ENCODE data around the gene NEDD8.
A peak's percentile ranks its signal among the peaks of the same experiment; 100 is the strongest.

Gene NEDD8

DNA sequence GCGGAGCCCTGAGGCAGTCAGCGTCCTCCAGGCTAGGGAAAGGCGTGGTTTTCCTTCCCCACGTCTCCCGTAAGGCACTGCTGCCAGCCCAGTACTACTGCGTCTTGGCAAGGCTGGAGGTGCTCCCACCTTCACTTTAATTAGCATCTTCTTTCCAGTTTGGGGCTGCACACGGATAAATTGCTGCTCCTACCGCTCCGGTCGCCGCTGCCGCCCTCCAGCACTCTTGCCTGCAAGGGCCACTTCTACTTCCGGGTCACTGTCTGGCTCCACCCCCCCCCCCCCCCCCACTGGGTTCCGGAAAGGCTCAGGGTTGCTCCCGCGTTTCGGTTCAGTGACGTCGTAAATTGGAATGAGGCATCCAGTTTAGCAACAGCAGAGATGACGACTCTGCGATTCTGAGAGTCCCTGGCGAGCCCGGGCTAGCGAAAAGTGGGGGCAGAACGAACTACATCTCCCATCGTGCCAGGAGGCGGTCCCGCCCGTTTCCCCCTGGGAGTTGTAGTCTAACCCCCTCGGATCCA is at the start of gene NEDD8:
NEDD8 (minus strand) TSS at position 247 of the 524 bp plus-strand sequence; CDS start at position 147, 100 bp downstream.
- Mint-ChIP-seq H3K27ac (peak within 1 kb of the TSS; percentile 96), H3K4me1 (ENCODE audit: low read depth) (peaks cover 43% of the 10 kb centered on the region), H3K36me3 (peaks cover 6% of the 10 kb centered on the region), H3K27me3 (no peaks in the 10 kb centered on the region), H3K9me3 (ENCODE audit: low read depth) (no peaks in the 10 kb centered on the region), H3K4me3 (peak within 1 kb of the TSS; percentile 99)

DNA sequence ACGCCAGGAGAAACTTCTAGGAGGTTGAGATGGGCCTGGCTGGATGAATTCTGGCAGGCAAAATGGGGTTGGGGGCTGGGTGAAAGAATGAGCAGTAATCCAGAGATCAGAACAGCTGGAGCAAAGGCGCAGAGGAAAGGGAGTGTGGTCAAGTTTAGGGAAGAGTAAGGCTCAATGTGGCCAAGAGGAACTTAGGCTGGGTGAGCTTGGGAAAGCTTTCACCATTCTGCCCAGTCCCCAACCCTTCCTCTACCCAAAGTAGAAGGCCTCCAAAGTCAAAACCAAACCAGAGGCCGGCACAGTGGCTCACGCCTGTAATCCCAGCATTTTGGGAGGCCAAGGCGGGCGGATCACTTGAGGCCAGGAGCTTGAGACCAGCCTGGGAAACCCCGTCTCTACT is 49.5 kb upstream of the NEDD8 start:
- no peak overlapping the region for H3K27ac Mint-ChIP-seq
- H3K4me1 Mint-ChIP-seq (ENCODE audit: low read depth) = peaks cover 33% of the 10 kb centered on the region
- no peaks in the 10 kb centered on the region for H3K9me3 Mint-ChIP-seq (ENCODE audit: low read depth)
- no peak overlapping the region for H3K4me3 Mint-ChIP-seq
- peaks cover 9% of the 10 kb centered on the region for H3K36me3 Mint-ChIP-seq
- H3K27me3 Mint-ChIP-seq = no peaks in the 10 kb centered on the region

GRCh38 chr14:24280797-24281460 is 48.8 kb upstream of the NEDD8 start:
- H3K36me3 Mint-ChIP-seq = peaks cover 9% of the 10 kb centered on the region
- H3K4me1 Mint-ChIP-seq (ENCODE audit: low read depth) = peaks cover 34% of the 10 kb centered on the region
- H3K27ac Mint-ChIP-seq = no peak overlapping the region
- H3K27me3 Mint-ChIP-seq = no peaks in the 10 kb centered on the region
- no peak overlapping the region for H3K4me3 Mint-ChIP-seq
- no peaks in the 10 kb centered on the region for H3K9me3 Mint-ChIP-seq (ENCODE audit: low read depth)

DNA sequence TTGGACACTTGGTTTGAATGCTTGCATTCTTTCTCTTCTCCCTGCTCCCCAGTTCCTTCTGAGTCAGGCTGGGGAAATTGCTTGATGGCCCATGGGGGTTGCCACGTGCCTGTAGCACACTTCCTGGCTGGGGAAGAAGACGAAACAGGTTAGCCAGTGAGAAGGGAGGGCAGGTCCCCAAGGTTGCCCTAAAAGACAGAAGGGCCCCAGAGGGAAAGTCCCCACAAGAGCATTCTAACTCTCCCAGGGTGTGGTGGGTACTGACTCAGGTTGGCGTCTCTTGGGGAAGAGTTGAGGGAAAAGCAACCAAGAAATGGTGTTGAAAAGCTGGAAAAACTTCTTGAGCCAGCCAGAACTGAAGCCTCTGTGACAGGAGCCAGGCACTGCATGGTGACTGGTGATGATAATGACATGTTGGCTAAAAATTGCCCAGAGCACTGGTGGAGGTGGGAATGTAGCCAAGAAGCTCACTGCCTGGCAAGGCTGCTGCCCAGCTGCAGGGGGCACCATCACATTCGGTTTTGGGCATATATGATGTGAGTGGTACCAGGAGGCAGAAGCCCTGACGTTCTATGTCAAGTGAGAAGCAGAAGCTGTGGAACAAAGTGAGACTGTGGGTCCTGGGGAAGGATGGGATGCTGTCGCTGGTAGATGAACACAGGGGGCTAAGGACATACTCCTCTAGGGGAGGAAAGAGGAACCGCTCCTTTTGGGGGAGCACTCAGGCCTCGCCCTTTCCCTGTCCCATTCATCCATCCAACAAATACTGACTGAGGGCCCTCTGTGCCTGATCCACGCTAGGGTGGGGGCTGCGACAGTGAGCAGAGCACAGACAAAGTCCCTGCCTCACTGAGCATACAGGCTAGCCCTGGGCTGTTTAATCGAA is 47.4 kb upstream of the NEDD8 start:
- Mint-ChIP-seq H3K27me3 (no peaks in the 10 kb centered on the region), H3K4me1 (ENCODE audit: low read depth) (peaks cover 38% of the 10 kb centered on the region), H3K36me3 (peaks cover 9% of the 10 kb centered on the region), H3K4me3 (peak overlapping the region; percentile 49), H3K27ac (peak overlapping the region; percentile 89), H3K9me3 (ENCODE audit: low read depth) (no peaks in the 10 kb centered on the region)

GRCh38 chr14:24278424-24278823 is 46.3 kb upstream of the NEDD8 start:
- Mint-ChIP-seq H3K4me1 (ENCODE audit: low read depth) (peaks cover 47% of the 10 kb centered on the region), H3K4me3 (peak overlapping the region; percentile 42), H3K36me3 (peaks cover 9% of the 10 kb centered on the region), H3K27me3 (no peaks in the 10 kb centered on the region), H3K27ac (peak overlapping the region; percentile 89), H3K9me3 (ENCODE audit: low read depth) (no peaks in the 10 kb centered on the region)

DNA sequence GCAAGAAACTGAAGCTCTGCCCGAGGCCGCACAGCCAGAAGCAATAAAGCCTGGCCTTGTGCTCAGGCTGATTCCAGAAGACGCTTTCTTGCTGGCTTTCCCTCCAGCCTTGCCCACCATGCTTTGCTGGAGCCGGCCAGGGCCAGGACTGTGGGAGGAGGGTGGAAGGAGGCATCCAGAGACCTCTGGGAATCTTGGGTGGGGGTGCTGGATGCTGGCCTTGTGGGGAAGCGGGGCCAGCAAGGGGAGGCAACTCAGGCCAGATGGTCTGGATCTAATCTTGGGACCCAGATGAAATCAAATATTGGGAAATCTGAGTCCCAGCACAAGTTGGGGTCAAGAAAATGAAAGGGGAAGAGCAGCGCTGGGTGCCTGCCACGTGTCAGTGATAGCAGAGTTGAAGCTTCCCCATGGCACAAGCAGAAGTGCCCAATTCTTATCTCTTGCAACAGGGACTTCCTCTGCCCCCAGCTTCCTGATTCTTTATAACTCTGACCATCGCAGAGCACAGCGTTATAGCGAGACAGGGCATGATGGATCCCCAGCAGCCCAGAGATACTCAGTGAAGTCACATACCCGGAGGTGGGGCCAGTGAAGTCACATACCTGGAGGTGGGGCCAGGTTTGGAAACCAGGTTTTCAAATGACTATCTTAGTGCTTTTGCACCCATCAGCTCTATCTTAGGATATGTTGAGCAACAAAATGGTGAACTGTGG is 45.6 kb upstream of the NEDD8 start:
- Mint-ChIP-seq H3K9me3 (ENCODE audit: low read depth) (no peaks in the 10 kb centered on the region), H3K4me1 (ENCODE audit: low read depth) (peaks cover 51% of the 10 kb centered on the region), H3K27ac (no peak overlapping the region), H3K27me3 (no peaks in the 10 kb centered on the region), H3K36me3 (peaks cover 10% of the 10 kb centered on the region), H3K4me3 (no peak overlapping the region)

DNA sequence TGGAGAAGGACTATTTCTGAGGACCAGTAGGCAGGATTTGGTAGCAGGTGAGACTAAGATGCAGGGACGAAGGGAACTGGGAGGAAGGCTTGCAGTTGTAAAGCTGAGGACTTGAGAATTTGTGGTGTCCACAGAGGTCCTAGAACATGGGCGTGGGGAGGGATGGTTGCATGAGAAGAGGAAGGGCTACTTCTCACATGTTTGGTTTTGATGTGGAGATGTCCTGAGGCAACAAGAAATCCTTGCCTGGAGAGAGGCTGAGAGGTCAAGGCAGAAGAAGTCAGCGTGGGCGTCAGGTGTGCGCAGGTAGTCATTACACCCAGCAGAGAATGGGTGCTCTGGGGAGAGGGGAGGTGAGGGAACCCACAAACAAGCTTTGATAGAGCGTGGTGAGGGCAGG is 44.9 kb upstream of the NEDD8 start:
- peaks cover 10% of the 10 kb centered on the region for H3K36me3 Mint-ChIP-seq
- H3K27ac Mint-ChIP-seq = peak overlapping the region; percentile 70
- H3K27me3 Mint-ChIP-seq = no peaks in the 10 kb centered on the region
- peaks cover 58% of the 10 kb centered on the region for H3K4me1 Mint-ChIP-seq (ENCODE audit: low read depth)
- no peaks in the 10 kb centered on the region for H3K9me3 Mint-ChIP-seq (ENCODE audit: low read depth)
- no peak overlapping the region for H3K4me3 Mint-ChIP-seq

DNA sequence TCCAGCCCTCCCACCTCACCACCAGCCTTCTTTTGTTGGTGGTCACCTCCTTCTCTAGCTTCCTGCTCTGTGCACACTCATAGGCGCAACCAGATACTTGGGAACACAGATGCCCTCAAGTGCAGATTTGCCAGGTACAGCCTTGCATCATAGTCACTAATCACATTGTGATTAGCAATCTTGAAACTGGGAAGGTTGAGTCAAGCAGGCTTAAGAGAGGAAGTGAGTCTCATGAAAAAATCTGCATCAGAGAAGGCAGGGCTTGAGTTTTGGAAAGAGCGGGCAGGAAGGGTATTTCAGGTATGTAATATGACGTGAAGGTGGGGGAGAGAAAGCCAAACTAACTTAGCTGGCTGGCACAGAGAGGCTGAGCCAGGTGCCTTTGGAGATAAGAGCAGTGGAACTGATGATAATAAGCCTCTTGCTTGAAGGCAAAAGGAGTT is 42.0 kb upstream of the NEDD8 start:
- no peaks in the 10 kb centered on the region for H3K27me3 Mint-ChIP-seq
- H3K4me1 Mint-ChIP-seq (ENCODE audit: low read depth) = peaks cover 53% of the 10 kb centered on the region
- peak overlapping the region; percentile 43 for H3K4me3 Mint-ChIP-seq

DNA sequence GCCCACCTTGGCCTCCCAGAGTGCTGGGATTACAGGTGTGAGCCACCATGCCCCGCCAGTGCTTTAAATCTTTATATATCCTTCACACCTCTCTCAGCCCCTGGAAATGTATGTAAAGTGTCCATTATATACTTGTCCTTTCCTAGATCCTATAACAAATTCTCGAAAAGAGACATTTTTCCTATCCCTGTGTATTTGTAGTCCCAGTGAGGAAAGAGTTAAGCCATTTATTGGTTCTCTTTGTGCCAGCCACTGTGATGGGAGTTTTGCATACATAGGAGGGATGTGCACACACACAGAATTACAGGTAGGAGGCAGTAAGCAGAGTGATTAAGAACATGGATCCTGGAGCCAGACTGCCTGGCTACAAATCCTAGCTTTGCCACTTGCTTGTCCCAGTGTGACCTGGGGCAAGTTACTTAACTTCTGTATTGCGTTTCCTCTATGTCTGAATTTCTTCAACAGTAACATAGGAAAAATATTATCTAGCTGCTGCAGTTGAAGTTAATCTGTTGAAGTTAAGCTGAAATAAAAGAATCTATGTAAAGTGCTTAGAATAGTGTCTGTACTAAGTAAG is 41.3 kb upstream of the NEDD8 start:
- Mint-ChIP-seq H3K36me3 (peaks cover 10% of the 10 kb centered on the region), H3K4me3 (peak overlapping the region; percentile 66), H3K4me1 (ENCODE audit: low read depth) (peaks cover 47% of the 10 kb centered on the region)

More for the DNA sequence above, 42.0 kb upstream of the NEDD8 start:
- Mint-ChIP-seq H3K27ac (peak overlapping the region; percentile 80), H3K36me3 (peaks cover 10% of the 10 kb centered on the region), H3K9me3 (ENCODE audit: low read depth) (no peaks in the 10 kb centered on the region)

GRCh38 chr14:24272467-24272866 is 40.3 kb upstream of the NEDD8 start:
- no peaks in the 10 kb centered on the region for H3K9me3 Mint-ChIP-seq (ENCODE audit: low read depth)
- peak overlapping the region; percentile 88 for H3K4me3 Mint-ChIP-seq
- peaks cover 8% of the 10 kb centered on the region for H3K36me3 Mint-ChIP-seq
- H3K27me3 Mint-ChIP-seq = no peaks in the 10 kb centered on the region
- H3K27ac Mint-ChIP-seq = peak overlapping the region; percentile 96
- H3K4me1 Mint-ChIP-seq (ENCODE audit: low read depth) = peaks cover 42% of the 10 kb centered on the region

More for the DNA sequence above, 41.3 kb upstream of the NEDD8 start:
- no peaks in the 10 kb centered on the region for H3K9me3 Mint-ChIP-seq (ENCODE audit: low read depth)
- H3K27ac Mint-ChIP-seq = peak overlapping the region; percentile 80
- H3K27me3 Mint-ChIP-seq = no peaks in the 10 kb centered on the region

GRCh38 chr14:24271834-24272263 is 39.7 kb upstream of the NEDD8 start:
- H3K9me3 Mint-ChIP-seq (ENCODE audit: low read depth) = no peaks in the 10 kb centered on the region
- peak overlapping the region; percentile 88 for H3K4me3 Mint-ChIP-seq
- peaks cover 7% of the 10 kb centered on the region for H3K36me3 Mint-ChIP-seq
- H3K4me1 Mint-ChIP-seq (ENCODE audit: low read depth) = peaks cover 40% of the 10 kb centered on the region
- H3K27ac Mint-ChIP-seq = peak overlapping the region; percentile 96
- H3K27me3 Mint-ChIP-seq = no peaks in the 10 kb centered on the region

GRCh38 chr14:24271134-24271833 is 39.1 kb upstream of the NEDD8 start, which contains the start of gene RABGGTA:
TSS of gene RABGGTA (minus strand) at chr14:24271597. CDS start at chr14:24271115, 482 bp downstream.
- Mint-ChIP-seq H3K9me3 (ENCODE audit: low read depth) (no peaks in the 10 kb centered on the region), H3K4me1 (ENCODE audit: low read depth) (peaks cover 37% of the 10 kb centered on the region), H3K27me3 (no peaks in the 10 kb centered on the region), H3K27ac (peak within 1 kb of the TSS; percentile 96), H3K36me3 (peaks cover 5% of the 10 kb centered on the region), H3K4me3 (peak within 1 kb of the TSS; percentile 89)

- H3K36me3 Mint-ChIP-seq = peaks cover 5% of the 10 kb centered on the region
- peaks cover 37% of the 10 kb centered on the region for H3K4me1 Mint-ChIP-seq (ENCODE audit: low read depth)
- peak overlapping the region; percentile 93 for H3K27ac Mint-ChIP-seq
- no peaks in the 10 kb centered on the region for H3K27me3 Mint-ChIP-seq
- no peaks in the 10 kb centered on the region for H3K9me3 Mint-ChIP-seq (ENCODE audit: low read depth)
- H3K4me3 Mint-ChIP-seq = peak overlapping the region; percentile 89
Measured at GRCh38 chr14:24270537-24271133, 38.5 kb upstream of the NEDD8 start.

All from activated naive CD8-positive, alpha-beta T cell (primary cell).